ENCODE measurements around the gene SCUBE2. TPM values are rescaled to one million over a fixed set of nuclear protein-coding genes. Genes with fewer than 3 reads are reported as not detected.

SCUBE2 gene
- total RNA-seq, 4 donors from 2014 or later = 0.88 to 66.8 (median 5.9) TPM

DNA sequence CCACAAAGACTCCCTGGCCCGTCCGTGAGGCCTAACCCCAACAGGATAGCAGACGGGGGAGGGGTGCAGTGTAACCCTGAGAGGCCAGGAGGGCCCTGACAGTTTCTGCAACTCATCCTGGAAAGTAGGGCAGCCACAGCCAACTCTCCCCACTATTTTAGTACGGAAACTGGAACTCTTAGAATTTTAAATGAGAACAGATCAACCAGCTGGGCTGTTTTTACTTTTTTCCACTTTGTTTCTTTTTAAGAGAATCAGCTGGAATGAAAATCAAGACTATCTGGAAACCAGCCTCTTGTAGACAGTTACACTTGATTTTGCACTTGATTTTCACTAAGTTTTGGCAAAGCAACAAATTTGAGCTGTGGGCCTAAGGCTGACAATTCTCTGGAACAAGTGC lies 44.9 kb downstream of the SCUBE2 start:
- Histone ChIP-seq H3K27me3 (no peaks in the 10 kb centered on the region), H3K36me3 (no peaks in the 10 kb centered on the region), H3K4me1 (peaks cover 0 to 8% of the 10 kb centered on the region in 2 donors), H3K4me3 (no peak overlapping the region), H3K9me3 (no peaks in the 10 kb centered on the region), H3K27ac (peak overlapping the region; percentile 75 to 78)
- peak; percentile 31 to 57 for DNase-seq
- no peak for TF ChIP-seq POLR2A (IDR thresholded peaks at IDR 0.05)
- TF ChIP-seq, protein P1, sequence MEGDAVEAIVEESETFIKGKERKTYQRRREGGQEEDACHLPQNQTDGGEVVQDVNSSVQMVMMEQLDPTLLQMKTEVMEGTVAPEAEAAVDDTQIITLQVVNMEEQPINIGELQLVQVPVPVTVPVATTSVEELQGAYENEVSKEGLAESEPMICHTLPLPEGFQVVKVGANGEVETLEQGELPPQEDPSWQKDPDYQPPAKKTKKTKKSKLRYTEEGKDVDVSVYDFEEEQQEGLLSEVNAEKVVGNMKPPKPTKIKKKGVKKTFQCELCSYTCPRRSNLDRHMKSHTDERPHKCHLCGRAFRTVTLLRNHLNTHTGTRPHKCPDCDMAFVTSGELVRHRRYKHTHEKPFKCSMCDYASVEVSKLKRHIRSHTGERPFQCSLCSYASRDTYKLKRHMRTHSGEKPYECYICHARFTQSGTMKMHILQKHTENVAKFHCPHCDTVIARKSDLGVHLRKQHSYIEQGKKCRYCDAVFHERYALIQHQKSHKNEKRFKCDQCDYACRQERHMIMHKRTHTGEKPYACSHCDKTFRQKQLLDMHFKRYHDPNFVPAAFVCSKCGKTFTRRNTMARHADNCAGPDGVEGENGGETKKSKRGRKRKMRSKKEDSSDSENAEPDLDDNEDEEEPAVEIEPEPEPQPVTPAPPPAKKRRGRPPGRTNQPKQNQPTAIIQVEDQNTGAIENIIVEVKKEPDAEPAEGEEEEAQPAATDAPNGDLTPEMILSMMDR (IDR thresholded peaks at IDR 0.05) = no peak
- intact Hi-C loops (cut with DNase I; ENCODE audit: low total_unique reads) = no loop called here

DNA sequence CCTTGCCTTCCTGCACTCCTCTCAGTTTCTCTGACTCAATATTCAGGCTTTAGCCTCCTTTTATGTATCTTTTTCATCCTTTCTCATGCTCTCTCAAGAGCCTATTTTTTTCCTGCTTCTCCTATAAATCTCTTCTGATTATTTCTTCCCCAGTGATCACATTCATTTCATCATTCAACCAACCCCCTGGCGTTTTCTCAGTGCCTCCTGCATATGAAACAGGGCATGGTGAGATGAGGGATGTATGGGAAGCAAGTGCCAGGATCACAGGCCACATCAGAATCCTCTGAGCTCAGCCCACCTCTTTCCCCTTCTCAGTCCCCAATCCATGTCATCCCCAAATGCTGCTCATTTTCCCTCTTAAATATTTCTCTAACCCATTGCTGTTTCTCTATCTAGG lies 48.9 kb downstream of the SCUBE2 start:
- H3K4me1 ChIP-seq = peaks cover 0 to 3% of the 10 kb centered on the region in 2 donors
- H3K36me3 ChIP-seq = no peaks in the 10 kb centered on the region
- DNase-seq = no peak
- H3K27me3 ChIP-seq = no peaks in the 10 kb centered on the region
- TF ChIP-seq, protein P1 (IDR thresholded peaks at IDR 0.05) = no peak
- no peak for TF ChIP-seq POLR2A (IDR thresholded peaks at IDR 0.05)
- no peak overlapping the region for H3K4me3 ChIP-seq
- intact Hi-C loops (cut with DNase I; ENCODE audit: low total_unique reads) = no loop called here
- H3K9me3 ChIP-seq = no peaks in the 10 kb centered on the region
- H3K27ac ChIP-seq = no peak overlapping the region

DNA sequence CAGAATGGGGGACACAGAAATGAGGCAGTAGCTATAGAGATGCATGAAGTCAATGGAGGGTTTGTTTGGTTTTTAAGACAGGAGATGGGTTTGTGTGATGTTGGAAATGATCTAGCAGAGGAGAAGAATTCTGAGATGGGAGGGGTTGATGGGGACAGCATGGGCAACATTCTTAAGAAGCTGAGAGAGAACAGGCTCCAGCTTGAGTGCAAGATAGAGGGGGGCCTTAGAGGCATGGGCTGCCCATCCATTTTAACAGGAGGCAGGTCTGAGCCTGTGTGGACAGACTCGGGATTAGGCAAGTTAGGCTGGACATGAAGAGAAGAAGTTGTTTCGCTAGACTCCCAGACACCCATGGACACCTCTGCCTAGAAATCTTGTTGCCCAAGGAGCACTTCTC lies 49.7 kb downstream of the SCUBE2 start:
- H3K9me3 ChIP-seq = no peaks in the 10 kb centered on the region
- H3K4me1 ChIP-seq = no peaks in the 10 kb centered on the region
- DNase-seq = no peak
- H3K4me3 ChIP-seq = no peak overlapping the region
- no peak overlapping the region for H3K27ac ChIP-seq
- intact Hi-C loops (cut with DNase I; ENCODE audit: low total_unique reads) = no loop called here
- no peaks in the 10 kb centered on the region for H3K27me3 ChIP-seq
- no peaks in the 10 kb centered on the region for H3K36me3 ChIP-seq
- TF ChIP-seq, protein P1 (IDR thresholded peaks at IDR 0.05) = no peak
- no peak for TF ChIP-seq POLR2A (IDR thresholded peaks at IDR 0.05)

DNA sequence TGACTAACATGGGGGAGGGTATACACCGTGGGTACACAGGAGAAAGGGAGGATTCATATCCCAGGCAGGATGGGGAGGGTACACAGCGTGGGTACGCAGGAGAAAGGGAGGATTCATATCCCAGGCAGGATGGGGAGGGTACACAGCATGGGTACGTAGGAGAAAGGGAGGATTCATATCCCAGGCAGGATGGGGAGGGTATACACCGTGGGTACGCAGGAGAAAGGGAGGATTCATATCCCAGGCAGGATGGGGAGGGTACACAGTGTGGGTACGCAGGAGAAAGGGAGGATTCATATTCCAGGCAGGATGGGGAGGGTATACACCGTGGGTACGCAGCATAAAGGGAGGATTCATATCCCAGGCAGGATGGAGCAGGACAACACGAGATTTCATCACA lies 51.0 kb downstream of the SCUBE2 start:
- H3K4me3 ChIP-seq = no peak overlapping the region
- H3K36me3 ChIP-seq = no peaks in the 10 kb centered on the region
- intact Hi-C loops (cut with DNase I; ENCODE audit: low total_unique reads) = no loop called here
- H3K27ac ChIP-seq = no peak overlapping the region
- H3K4me1 ChIP-seq = no peaks in the 10 kb centered on the region
- no peaks in the 10 kb centered on the region for H3K9me3 ChIP-seq
- TF ChIP-seq, protein P1 (IDR thresholded peaks at IDR 0.05) = no peak
- TF ChIP-seq POLR2A (IDR thresholded peaks at IDR 0.05) = no peak
- H3K27me3 ChIP-seq = no peaks in the 10 kb centered on the region
- no peak for DNase-seq

DNA sequence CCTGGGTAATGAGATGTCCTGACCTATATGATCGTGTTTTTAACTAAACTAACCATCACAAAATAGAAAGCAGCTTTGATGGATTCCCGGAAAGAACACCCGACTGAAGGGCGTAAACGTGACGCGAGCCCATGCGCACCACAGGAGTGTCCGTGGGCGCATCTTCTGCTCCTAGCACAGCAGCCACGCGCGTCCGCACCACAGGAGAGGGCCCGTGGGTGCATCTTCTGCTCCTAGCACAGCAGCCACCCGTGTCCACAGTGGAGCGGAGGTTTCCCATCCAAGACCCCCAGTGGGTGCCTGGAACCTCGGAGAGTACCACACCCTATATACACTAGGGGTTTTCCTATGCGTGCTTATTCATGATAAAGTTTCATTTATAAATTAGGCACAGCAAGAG lies 51.5 kb downstream of the SCUBE2 start:
- no peak for TF ChIP-seq POLR2A (IDR thresholded peaks at IDR 0.05)
- TF ChIP-seq, protein P1 (IDR thresholded peaks at IDR 0.05) = no peak
- no peak overlapping the region for H3K27ac ChIP-seq
- H3K36me3 ChIP-seq = no peaks in the 10 kb centered on the region
- no peaks in the 10 kb centered on the region for H3K9me3 ChIP-seq
- no peak overlapping the region for H3K4me3 ChIP-seq
- H3K4me1 ChIP-seq = no peaks in the 10 kb centered on the region
- no peaks in the 10 kb centered on the region for H3K27me3 ChIP-seq
- intact Hi-C loops (cut with DNase I; ENCODE audit: low total_unique reads) = no loop called here
- no peak for DNase-seq
